A549 (cell line): ENCODE results near the gene TSPAN4.

Source experiments
- CTCF ChIP-seq: fragments of >200 bp; sonication (Bioruptor Twin); formaldehyde crosslinking; IDR thresholded peaks from 3 replicates; pipeline ENCODE4 v1.5.1; 2016
- E2F6 ChIP-seq: IDR thresholded peaks from 2 replicates; pipeline ENCODE4 v1.6.1; 2012; ENCODE audit warnings: low read depth, borderline replicate concordance
- KDM5A ChIP-seq: fragments of 200-600 bp; sonication (generic); IDR thresholded peaks from 2 replicates; pipeline ENCODE4 v1.6.1; 2016; ENCODE audit warnings: antibody characterized with exemption, mild to moderate bottlenecking
- MAX ChIP-seq: IDR thresholded peaks from 2 replicates; pipeline ENCODE4 v1.6.1; 2012
- NR3C1 ChIP-seq: fragments of >200 bp; sonication (Bioruptor Twin); formaldehyde crosslinking; IDR thresholded peaks from 3 replicates; pipeline ENCODE4 v1.6.1; 2017

- TF ChIP-seq E2F6 (no peak), CTCF (no peak), KDM5A (no peak), NR3C1 (no peak), MAX (no peak)
Measured at GRCh38 chr11:831961-832528, 10.6 kb upstream of the TSPAN4 start.
